ENCODE data around the gene RPL32.

RPL32 gene

GRCh38 chr3:12832350-12833221 lies 8.8 kb downstream of the RPL32 start:
- Histone ChIP-seq H3K36me3 (peaks cover 65% of the 10 kb centered on the region), H3K9me3 (no peaks in the 10 kb centered on the region), H3K27me3 (no peaks in the 10 kb centered on the region), H3K4me1 (ENCODE audit: control insufficient read depth in 1 of 2, insufficient read depth in 1 of 2, low read depth in 1 of 2, low read length in 1 of 2) (no peaks in the 10 kb centered on the region), H3K27ac (no peak overlapping the region), H3K4me3 (ENCODE audit: low read depth in 1 of 2, low read length in 1 of 2) (no peak overlapping the region)
- TF ChIP-seq CTCF (IDR thresholded peaks at IDR 0.05), result no peak

DNA sequence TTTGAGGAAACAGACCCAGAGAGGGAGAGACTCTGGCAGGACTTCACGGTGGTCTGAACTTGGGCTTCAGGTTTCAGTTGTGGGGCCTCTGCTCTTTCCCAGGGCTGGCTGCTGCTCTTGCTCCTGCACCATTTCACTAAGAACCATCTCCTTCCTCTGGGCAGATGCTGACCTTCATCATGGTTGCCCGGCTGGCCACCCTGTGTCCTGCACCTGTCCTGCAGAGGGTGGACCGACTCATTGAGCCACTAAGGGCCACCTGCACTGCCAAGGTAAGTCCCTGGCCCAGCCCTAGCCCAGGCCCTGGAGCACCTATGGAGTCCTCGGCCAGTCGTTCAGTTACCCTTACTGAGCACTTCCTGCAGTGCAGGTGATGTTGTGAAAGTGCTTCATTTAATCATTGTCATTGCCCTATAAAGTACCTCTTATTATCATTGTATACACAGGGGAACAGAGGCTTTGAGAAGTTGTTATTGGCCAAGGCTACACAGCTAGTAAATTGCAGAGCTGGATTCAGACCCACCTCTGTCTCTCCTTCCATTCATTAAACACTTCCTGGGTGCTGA lies 10.0 kb downstream of the RPL32 start:
- peaks cover 53% of the 10 kb centered on the region for H3K36me3 ChIP-seq
- no peak overlapping the region for H3K27ac ChIP-seq
- no peak overlapping the region for H3K4me3 ChIP-seq (ENCODE audit: low read depth in 1 of 2, low read length in 1 of 2)
- no peak for TF ChIP-seq CTCF (IDR thresholded peaks at IDR 0.05)
- no peaks in the 10 kb centered on the region for H3K4me1 ChIP-seq (ENCODE audit: control insufficient read depth in 1 of 2, insufficient read depth in 1 of 2, low read depth in 1 of 2, low read length in 1 of 2)
- H3K9me3 ChIP-seq, result no peaks in the 10 kb centered on the region
- no peaks in the 10 kb centered on the region for H3K27me3 ChIP-seq

DNA sequence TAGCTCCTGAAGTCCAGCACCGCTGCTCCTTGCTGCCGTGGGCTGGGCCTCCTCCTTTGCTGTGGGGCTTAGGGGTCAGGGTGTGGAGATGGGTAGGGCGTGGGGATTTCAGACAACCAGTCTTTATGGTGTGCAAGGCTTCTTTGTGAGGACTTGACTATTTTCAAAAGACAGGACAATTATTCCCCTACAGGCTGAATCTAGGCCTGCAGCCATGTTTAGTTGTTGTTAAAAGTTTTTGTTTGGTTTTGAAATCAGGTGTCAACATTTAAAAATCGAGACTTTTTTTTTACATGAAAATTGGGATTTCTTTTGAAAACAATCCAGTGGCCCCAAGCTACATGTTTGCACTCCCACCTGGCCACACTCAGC lies 10.6 kb downstream of the RPL32 start:
- Histone ChIP-seq H3K4me3 (ENCODE audit: low read depth in 1 of 2, low read length in 1 of 2) (no peak overlapping the region), H3K27me3 (no peaks in the 10 kb centered on the region), H3K9me3 (no peaks in the 10 kb centered on the region), H3K4me1 (ENCODE audit: control insufficient read depth in 1 of 2, insufficient read depth in 1 of 2, low read depth in 1 of 2, low read length in 1 of 2) (no peaks in the 10 kb centered on the region), H3K27ac (no peak overlapping the region), H3K36me3 (peaks cover 47% of the 10 kb centered on the region)
- TF ChIP-seq CTCF (IDR thresholded peaks at IDR 0.05), result no peak

DNA sequence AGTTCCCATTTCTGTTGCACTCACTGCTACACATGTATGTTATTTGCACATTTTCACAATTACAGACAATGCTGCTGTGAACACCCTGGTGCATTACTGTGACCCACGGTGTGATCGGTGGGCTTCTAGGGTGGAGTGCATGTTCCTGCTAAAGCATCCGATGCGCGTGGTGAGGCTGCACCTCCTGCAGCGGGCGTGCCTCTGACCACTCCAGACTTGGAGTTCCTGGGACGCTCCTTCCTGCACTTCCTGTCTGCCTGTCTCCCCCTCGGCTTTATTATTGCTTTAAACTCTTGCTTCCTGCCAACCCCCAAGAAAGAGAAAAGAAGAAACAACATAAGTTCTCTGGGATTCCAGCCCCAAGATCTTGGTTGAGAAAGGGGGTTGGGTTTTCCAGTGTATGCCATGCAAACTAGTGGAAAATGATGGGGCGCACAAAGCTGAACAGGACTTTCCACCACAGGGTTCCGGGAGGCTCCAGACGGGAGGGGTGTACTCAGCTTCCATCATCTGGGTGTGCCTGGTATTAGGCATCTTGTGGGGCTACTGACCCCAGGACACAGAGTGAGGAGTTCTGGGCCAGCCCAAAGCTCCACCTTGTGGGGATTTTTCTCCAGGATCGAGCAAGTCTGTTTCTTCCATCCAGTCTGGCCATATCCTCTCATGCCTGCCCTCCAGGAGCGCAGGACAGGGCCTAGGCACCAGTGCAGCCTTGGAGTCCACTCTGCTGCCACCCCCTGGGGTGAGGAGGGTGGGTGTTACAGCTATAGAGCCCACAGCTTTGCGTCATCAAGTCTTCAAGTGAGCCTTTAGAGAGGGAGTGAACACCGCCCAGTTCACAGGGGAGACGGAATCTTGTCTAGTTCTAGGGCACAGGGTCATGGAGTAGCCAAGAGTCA lies 11.2 kb downstream of the RPL32 start:
- TF ChIP-seq CTCF (IDR thresholded peaks at IDR 0.05), result no peak
- no peak overlapping the region for H3K27ac ChIP-seq
- H3K4me1 ChIP-seq (ENCODE audit: control insufficient read depth in 1 of 2, insufficient read depth in 1 of 2, low read depth in 1 of 2, low read length in 1 of 2), result no peaks in the 10 kb centered on the region
- peaks cover 41% of the 10 kb centered on the region for H3K36me3 ChIP-seq
- H3K27me3 ChIP-seq, result no peaks in the 10 kb centered on the region
- no peak overlapping the region for H3K4me3 ChIP-seq (ENCODE audit: low read depth in 1 of 2, low read length in 1 of 2)
- H3K9me3 ChIP-seq, result no peaks in the 10 kb centered on the region

- no peaks in the 10 kb centered on the region for H3K4me1 ChIP-seq (ENCODE audit: control insufficient read depth in 1 of 2, insufficient read depth in 1 of 2, low read depth in 1 of 2, low read length in 1 of 2)
- no peak for TF ChIP-seq CTCF (IDR thresholded peaks at IDR 0.05)
- no peak overlapping the region for H3K4me3 ChIP-seq (ENCODE audit: low read depth in 1 of 2, low read length in 1 of 2)
- peaks cover 33% of the 10 kb centered on the region for H3K36me3 ChIP-seq
- H3K27ac ChIP-seq, result no peak overlapping the region
- H3K9me3 ChIP-seq, result no peaks in the 10 kb centered on the region
- no peaks in the 10 kb centered on the region for H3K27me3 ChIP-seq
These were observed 12.0 kb downstream of the RPL32 start for GRCh38 chr3:12829404-12829803.
